HepG2 (cell line): Measurements from ENCODE around the gene JMJD8. TPM values are rescaled to one million over a fixed set of nuclear protein-coding genes. Genes with fewer than 3 reads are reported as not detected.

Experiments
- ATAC-seq: fragments of 200-7000 bp; cut with Tn5 transposase; 3 replicates; pipeline ENCODE4 v1.9.1; 2020; ENCODE audit warnings: mild to moderate bottlenecking, moderate library complexity
- BruUV-seq: library from RNA; stranded (reverse); fragments of 400-500 nt; replicated peaks from 2 replicates; lab custom pipeline; 2021; lab: Mats Ljungman, UMichigan
- CTCF ChIA-PET: fragments of 300-600 bp; formaldehyde crosslinking; extraction: SDS; loops from one replicate; lab custom pipeline; 2021; ENCODE audit warnings: low total read pairs, inconsistent platforms, low intra/inter-chr PET ratio; lab: Yijun Ruan, JAX
- POLR2A ChIA-PET: fragments of 350-600 bp; sonication (Branson Sonifier 250); formaldehyde crosslinking; loops from one replicate; lab custom pipeline; 2020; ENCODE audit warnings: antibody characterized with exemption, inconsistent platforms; lab: Yijun Ruan, JAX
- DNase-seq: peaks from one replicate; pipeline ENCODE4 v3.0.0-alpha.2; 2015; ENCODE audit warnings: low spot score
- FAIRE-seq: peaks from 3 replicates; lab custom pipeline; 2011; peaks lifted over from hg19 to GRCh38; lab: Jason Lieb, UNC
- H2AFZ ChIP-seq: one replicate; pipeline ENCODE4 v1.6.1; 2011; ENCODE audit warnings: low read length, inconsistent platforms
- H3K27ac ChIP-seq: fragments of 300-600 bp; 3 replicates; pipeline ENCODE4 v1.8.0; 2011; ENCODE audit warnings: mixed run types, mild to moderate bottlenecking, mixed read lengths, low read length, inconsistent platforms; ENCODE audit not compliant: insufficient read depth; ENCODE audit errors: extremely low read length
- H3K27me3 ChIP-seq, 2 experiments: fragments of 200-600 bp in 1 of 2; 2 replicates in 1 of 2; 3 replicates in 1 of 2; pipeline versions ENCODE4 v1.6.0 to v1.8.0; 2011; ENCODE audit warnings: low read length in 2 of 2, mild to moderate bottlenecking in 2 of 2, moderate library complexity in 2 of 2, inconsistent platforms in 1 of 2; ENCODE audit not compliant: insufficient read depth in 2 of 2, control insufficient read depth in 1 of 2
- H3K36me3 ChIP-seq, 2 experiments: fragments of 200-600 bp in 1 of 2; replicated peaks in 1 of 2; 2 replicates in 1 of 2; 3 replicates in 1 of 2; pipeline versions ENCODE4 v1.5.1 to v1.8.0; 2011; ENCODE audit warnings: low read length in 2 of 2, inconsistent platforms in 1 of 2; ENCODE audit not compliant: insufficient read depth in 2 of 2, control insufficient read depth in 1 of 2
- H3K4me1 ChIP-seq: 2 replicates; pipeline ENCODE4 v1.5.1; 2012; ENCODE audit warnings: low read length, inconsistent platforms; ENCODE audit not compliant: insufficient read depth
- H3K4me2 ChIP-seq: 2 replicates; pipeline ENCODE4 v1.6.0; 2011; ENCODE audit warnings: low read depth, low read length, inconsistent platforms
- H3K4me3 ChIP-seq, 3 experiments: fragments of 200-600 bp in 1 of 3; sonication (generic), shearing (Covaris generic) in 1 of 3; replicated peaks in 1 of 3; 2 replicates each; pipeline ENCODE4 v1.5.1; 2011 to 2016; ENCODE audit warnings: low read length in 3 of 3, inconsistent platforms in 2 of 3, low read depth in 2 of 3, mild to moderate bottlenecking in 2 of 3, control low read depth in 1 of 3, mixed read lengths in 1 of 3; ENCODE audit not compliant: insufficient read depth in 1 of 3
- H3K79me2 ChIP-seq: one replicate; pipeline ENCODE4 v1.6.1; 2011; ENCODE audit warnings: low read length, inconsistent platforms; ENCODE audit not compliant: insufficient read depth
- H3K9ac ChIP-seq: 2 replicates; pipeline ENCODE4 v1.6.0; 2011; ENCODE audit warnings: mild to moderate bottlenecking, low read depth, low read length, inconsistent platforms; ENCODE audit not compliant: insufficient read depth
- H3K9me3 ChIP-seq: 2 replicates; pipeline ENCODE4 v1.5.1; 2012; ENCODE audit warnings: mild to moderate bottlenecking, low read length
- H4K20me1 ChIP-seq: 2 replicates; pipeline ENCODE4 v1.6.0; 2011; ENCODE audit warnings: inconsistent platforms, mild to moderate bottlenecking, low read length, moderate library complexity; ENCODE audit not compliant: insufficient read depth
- CCAR2 ChIP-seq: fragments of 200-400 bp; formaldehyde crosslinking; optimal IDR thresholded peaks from 2 replicates; pipeline ENCODE3; 2018; ENCODE audit warnings: low read depth, mild to moderate bottlenecking, low read length, moderate library complexity
- FOXP1 ChIP-seq, 2 experiments: fragments of 450-650 bp in 1 of 2; IDR thresholded peaks; 2 replicates each; pipeline ENCODE4 v1.6.1; 2017 to 2018; ENCODE audit warnings: antibody characterized with exemption in 1 of 2
- NBN ChIP-seq: fragments of 450-650 bp; conservative IDR thresholded peaks from 2 replicates; pipeline ENCODE4 v1.6.1; 2017
- ZNF225 ChIP-seq: sonication (generic); formaldehyde crosslinking; IDR thresholded peaks from 2 replicates; pipeline ENCODE4 v1.4.0; 2020; ENCODE audit warnings: mild to moderate bottlenecking, missing genetic modification reagents
- ZNF703 ChIP-seq: sonication (generic); formaldehyde crosslinking; IDR thresholded peaks from 2 replicates; pipeline ENCODE4 v1.5.1; 2020; ENCODE audit warnings: missing genetic modification reagents, mild to moderate bottlenecking, moderate library complexity, borderline replicate concordance
- ZNF747 ChIP-seq: sonication (generic); formaldehyde crosslinking; IDR thresholded peaks from 2 replicates; pipeline ENCODE4 v1.8.1; 2023; ENCODE audit warnings: missing genetic modification reagents, mild to moderate bottlenecking, borderline replicate concordance
- ZNF883 ChIP-seq: sonication (generic); formaldehyde crosslinking; IDR thresholded peaks from 2 replicates; pipeline ENCODE4 v1.5.1; 2020; ENCODE audit warnings: mild to moderate bottlenecking, missing genetic modification reagents; ENCODE audit errors: not compliant biosample characterization
- WGBS: methylation state at CpG from one replicate; pipeline ENCODE4 v1.1.6; 2017; ENCODE audit warnings: low lambda C conversion rate; 5-methylcytosine and 5-hydroxymethylcytosine counted together
- in situ Hi-C: cut with HindIII; loops from 2 replicates; pipeline ENCODE4 v1.10.0; 2017; ENCODE audit warnings: low pct_unique_long_range_greater_than_20kb; ENCODE audit not compliant: extremely low pct_ligation_motif_present
- intact Hi-C: fragments of 100-400 bp; cut with micrococcal nuclease; formaldehyde crosslinking; loops from one replicate; pipeline ENCODE4 v1.10.0; 2022; ENCODE audit not compliant: unreplicated experiment
- polyA plus RNA-seq, 8 experiments: library from polyadenylated mRNA; depleted of rRNA in 3 of 8; stranded (reverse) in 7 of 8; unstranded in 1 of 8; fragments of >200 nt; fragmentation: Illumina TruSeq in 4 of 8; extraction: Trizol in 4 of 8; gene quantifications; 2 replicates each; pipeline versions ENCODE4 v1.2.1 to v1.2.3, GENCODE V29; 2011 to 2016; ENCODE audit warnings: low read depth in 4 of 8, missing spikeins in 1 of 8, mixed read lengths in 1 of 8; ENCODE audit not compliant: insufficient read depth in 1 of 8
- total RNA-seq, 5 experiments: library from RNA; depleted of rRNA; stranded (reverse); fragments of >200 nt; fragmentation: Illumina TruSeq; extraction: Trizol; gene quantifications; 2 replicates each; pipeline ENCODE4 v1.2.3, GENCODE V29; 2016; ENCODE audit warnings: low read depth in 1 of 5
- TF ChIP-seq, protein P1 (sequence below): sonication (generic); formaldehyde crosslinking; IDR thresholded peaks from 2 replicates; pipeline ENCODE4 v1.5.1; 2020; ENCODE audit warnings: missing genetic modification reagents, mild to moderate bottlenecking, borderline replicate concordance
- TF ChIP-seq, protein P2 (sequence below): sonication (generic); formaldehyde crosslinking; IDR thresholded peaks from 2 replicates; pipeline ENCODE4 v1.5.1; 2020; ENCODE audit warnings: mild to moderate bottlenecking, missing genetic modification reagents

Gene JMJD8
- total and polyA plus RNA-seq, 2 of the 13 experiments (the other 11 are each of a cell fraction or from before 2014, with no cell fraction given): 2.6 to 11.8 TPM

DNA sequence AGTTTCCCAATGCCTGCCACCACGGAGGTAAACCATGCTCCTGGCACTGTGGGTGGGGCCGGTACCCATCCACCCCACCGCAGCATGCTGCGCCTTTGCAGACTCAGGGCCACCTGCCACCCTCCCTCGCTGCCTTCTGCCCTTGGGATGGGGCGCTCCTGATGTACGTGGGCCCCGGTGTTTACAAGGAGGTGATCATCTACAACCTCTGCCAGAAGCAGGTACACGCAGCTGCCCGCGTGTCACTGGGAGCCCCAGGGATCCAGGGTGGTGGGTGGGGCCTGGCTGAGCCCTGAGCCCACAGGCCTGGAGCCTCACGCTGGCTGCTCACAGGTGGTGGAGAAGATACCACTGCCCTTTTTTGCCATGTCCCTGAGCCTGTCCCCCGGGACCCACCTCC lies 17.6 kb downstream of the JMJD8 start:
- DNase-seq: no peak
- H3K27me3 ChIP-seq: no peaks in the 10 kb centered on the region
- WGBS: 95% methylated on average over 4 of the region's 13 CpGs
- H2AFZ ChIP-seq: no peak overlapping the region
- CTCF ChIA-PET: no interaction called here
- H3K27ac ChIP-seq: no peak overlapping the region
- no TSS peak for BruUV-seq
- TF ChIP-seq, protein P1, sequence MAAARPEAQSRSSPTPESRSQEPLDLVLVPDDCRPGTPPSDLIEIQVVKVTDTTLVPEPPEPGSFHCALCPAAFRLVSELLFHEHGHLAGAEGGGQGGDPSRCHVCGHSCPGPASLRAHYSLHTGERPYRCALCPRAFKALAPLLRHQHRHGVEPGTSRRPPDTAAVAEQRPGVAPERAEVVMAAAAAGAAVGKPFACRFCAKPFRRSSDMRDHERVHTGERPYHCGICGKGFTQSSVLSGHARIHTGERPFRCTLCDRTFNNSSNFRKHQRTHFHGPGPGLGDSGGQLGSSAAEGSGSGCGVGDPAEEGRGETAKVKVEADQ (CRISPR knock-in tag): no peak
- intact Hi-C loops: no loop called here
- peaks cover 10 to 23% of the 10 kb centered on the region in 2 experiments; a peak in 3 of 5 replicates for H3K36me3 ChIP-seq
- POLR2A ChIA-PET: no interaction called here
- ATAC-seq: no peak
- no peaks in the 10 kb centered on the region for H4K20me1 ChIP-seq
- no peaks in the 10 kb centered on the region for H3K9me3 ChIP-seq
- no peak for FAIRE-seq
- H3K9ac ChIP-seq: no peak overlapping the region
- peaks cover 18% of the 10 kb centered on the region for H3K4me1 ChIP-seq
- in situ Hi-C loops: no loop called here
- H3K4me3 ChIP-seq: no peak overlapping the region
- no peak overlapping the region for H3K4me2 ChIP-seq
- H3K79me2 ChIP-seq: peaks cover 17% of the 10 kb centered on the region

DNA sequence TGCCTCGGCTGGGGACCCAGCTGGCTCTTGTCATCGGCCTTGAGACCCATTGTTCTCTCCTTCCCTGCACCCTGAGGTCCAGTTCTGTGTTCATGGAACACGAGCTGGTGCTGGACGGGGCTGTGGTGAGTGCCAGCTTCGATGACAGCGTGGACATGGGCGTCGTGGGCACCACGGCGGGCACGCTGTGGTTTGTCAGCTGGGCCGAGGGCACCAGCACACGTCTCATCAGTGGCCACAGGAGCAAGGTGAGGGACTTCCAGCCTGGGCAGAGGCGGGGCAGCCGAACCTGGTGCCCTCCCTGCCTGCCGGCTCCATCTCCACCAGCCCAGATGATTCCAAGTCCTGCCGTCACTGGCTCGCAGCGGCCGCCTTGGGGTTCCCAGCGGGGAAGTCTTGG lies 21.5 kb downstream of the JMJD8 start:
- POLR2A ChIA-PET: no interaction called here

More for the DNA sequence above, 21.5 kb downstream of the JMJD8 start:
- Histone ChIP-seq H3K79me2 (no peaks in the 10 kb centered on the region), H3K27me3 (no peaks in the 10 kb centered on the region), H3K4me3 (no peak overlapping the region), H2AFZ (no peak overlapping the region), H3K36me3 (no peaks in the 10 kb centered on the region; a peak in 1 of 5 replicates), H3K4me2 (no peak overlapping the region), H4K20me1 (no peaks in the 10 kb centered on the region), H3K9ac (no peak overlapping the region), H3K4me1 (peaks cover 5% of the 10 kb centered on the region), H3K27ac (no peak overlapping the region), H3K9me3 (no peaks in the 10 kb centered on the region)
- CTCF ChIA-PET: no interaction called here
- WGBS: 97% methylated on average over 17 of the region's 21 CpGs
- in situ Hi-C loops: no loop called here
- no peak for FAIRE-seq
- no peak for ATAC-seq
- DNase-seq: no peak
- no TSS peak for BruUV-seq
- TF ChIP-seq CCAR2 (no peak), NBN (no peak), ZNF703 (no peak), ZNF883 (CRISPR knock-in tag) (no peak), FOXP1 (IDR thresholded peaks at IDR 0.05) (no peak), FOXP1 (CRISPR knock-in tag; IDR thresholded peaks at IDR 0.05) (no peak), ZNF225 (CRISPR knock-in tag) (no peak), ZNF747 (no peak)
- TF ChIP-seq, protein P2, sequence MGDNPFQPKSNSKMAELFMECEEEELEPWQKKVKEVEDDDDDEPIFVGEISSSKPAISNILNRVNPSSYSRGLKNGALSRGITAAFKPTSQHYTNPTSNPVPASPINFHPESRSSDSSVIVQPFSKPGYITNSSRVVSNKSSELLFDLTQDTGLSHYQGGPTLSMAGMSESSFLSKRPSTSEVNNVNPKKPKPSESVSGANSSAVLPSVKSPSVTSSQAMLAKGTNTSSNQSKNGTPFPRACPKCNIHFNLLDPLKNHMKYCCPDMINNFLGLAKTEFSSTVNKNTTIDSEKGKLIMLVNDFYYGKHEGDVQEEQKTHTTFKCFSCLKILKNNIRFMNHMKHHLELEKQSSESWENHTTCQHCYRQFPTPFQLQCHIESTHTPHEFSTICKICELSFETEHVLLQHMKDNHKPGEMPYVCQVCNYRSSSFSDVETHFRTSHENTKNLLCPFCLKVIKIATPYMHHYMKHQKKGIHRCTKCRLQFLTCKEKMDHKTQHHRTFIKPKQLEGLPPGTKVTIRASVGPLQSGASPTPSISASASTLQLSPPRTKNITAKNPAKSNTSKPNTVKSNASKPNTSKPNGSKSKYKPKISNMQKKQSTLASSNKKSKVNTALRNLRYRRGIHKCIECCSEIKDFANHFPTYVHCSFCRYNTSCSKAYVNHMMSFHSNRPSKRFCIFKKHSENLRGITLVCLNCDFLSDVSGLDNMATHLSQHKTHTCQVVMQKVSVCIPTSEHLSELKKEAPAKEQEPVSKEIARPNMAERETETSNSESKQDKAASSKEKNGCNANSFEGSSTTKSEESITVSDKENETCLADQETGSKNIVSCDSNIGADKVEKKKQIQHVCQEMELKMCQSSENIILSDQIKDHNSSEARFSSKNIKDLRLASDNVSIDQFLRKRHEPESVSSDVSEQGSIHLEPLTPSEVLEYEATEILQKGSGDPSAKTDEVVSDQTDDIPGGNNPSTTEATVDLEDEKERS (CRISPR knock-in tag): no peak
- intact Hi-C loops: no loop called here
